HepG2 (cell line): Measurements from ENCODE around the gene TUBA4A. TPM values are rescaled to one million over a fixed set of nuclear protein-coding genes. Genes with fewer than 3 reads are reported as not detected.

Experiments used
- ATAC-seq: fragments of 200-7000 bp; cut with Tn5 transposase; 3 replicates; pipeline ENCODE4 v1.9.1; 2020; ENCODE audit warnings: mild to moderate bottlenecking, moderate library complexity
- BruUV-seq: library from RNA; stranded (reverse); fragments of 400-500 nt; replicated peaks from 2 replicates; lab custom pipeline; 2021; lab: Mats Ljungman, UMichigan
- CTCF ChIA-PET: fragments of 300-600 bp; formaldehyde crosslinking; extraction: SDS; loops from one replicate; lab custom pipeline; 2021; ENCODE audit warnings: low total read pairs, inconsistent platforms, low intra/inter-chr PET ratio; lab: Yijun Ruan, JAX
- POLR2A ChIA-PET: fragments of 350-600 bp; sonication (Branson Sonifier 250); formaldehyde crosslinking; loops from one replicate; lab custom pipeline; 2020; ENCODE audit warnings: antibody characterized with exemption, inconsistent platforms; lab: Yijun Ruan, JAX
- DNase-seq: peaks from one replicate; pipeline ENCODE4 v3.0.0-alpha.2; 2015; ENCODE audit warnings: low spot score
- FAIRE-seq: peaks from 3 replicates; lab custom pipeline; 2011; peaks lifted over from hg19 to GRCh38; lab: Jason Lieb, UNC
- H2AFZ ChIP-seq: one replicate; pipeline ENCODE4 v1.6.1; 2011; ENCODE audit warnings: low read length, inconsistent platforms
- H3K27ac ChIP-seq: fragments of 300-600 bp; 3 replicates; pipeline ENCODE4 v1.8.0; 2011; ENCODE audit warnings: mixed run types, mild to moderate bottlenecking, mixed read lengths, low read length, inconsistent platforms; ENCODE audit not compliant: insufficient read depth; ENCODE audit errors: extremely low read length
- H3K27me3 ChIP-seq, 2 experiments: fragments of 200-600 bp in 1 of 2; 2 replicates in 1 of 2; 3 replicates in 1 of 2; pipeline versions ENCODE4 v1.6.0 to v1.8.0; 2011; ENCODE audit warnings: low read length in 2 of 2, mild to moderate bottlenecking in 2 of 2, moderate library complexity in 2 of 2, inconsistent platforms in 1 of 2; ENCODE audit not compliant: insufficient read depth in 2 of 2, control insufficient read depth in 1 of 2
- H3K36me3 ChIP-seq, 2 experiments: fragments of 200-600 bp in 1 of 2; replicated peaks in 1 of 2; 2 replicates in 1 of 2; 3 replicates in 1 of 2; pipeline versions ENCODE4 v1.5.1 to v1.8.0; 2011; ENCODE audit warnings: low read length in 2 of 2, inconsistent platforms in 1 of 2; ENCODE audit not compliant: insufficient read depth in 2 of 2, control insufficient read depth in 1 of 2
- H3K4me1 ChIP-seq: 2 replicates; pipeline ENCODE4 v1.5.1; 2012; ENCODE audit warnings: low read length, inconsistent platforms; ENCODE audit not compliant: insufficient read depth
- H3K4me2 ChIP-seq: 2 replicates; pipeline ENCODE4 v1.6.0; 2011; ENCODE audit warnings: low read depth, low read length, inconsistent platforms
- H3K4me3 ChIP-seq, 3 experiments: fragments of 200-600 bp in 1 of 3; sonication (generic), shearing (Covaris generic) in 1 of 3; replicated peaks in 1 of 3; 2 replicates each; pipeline ENCODE4 v1.5.1; 2011 to 2016; ENCODE audit warnings: low read length in 3 of 3, inconsistent platforms in 2 of 3, low read depth in 2 of 3, mild to moderate bottlenecking in 2 of 3, control low read depth in 1 of 3, mixed read lengths in 1 of 3; ENCODE audit not compliant: insufficient read depth in 1 of 3
- H3K79me2 ChIP-seq: one replicate; pipeline ENCODE4 v1.6.1; 2011; ENCODE audit warnings: low read length, inconsistent platforms; ENCODE audit not compliant: insufficient read depth
- H3K9ac ChIP-seq: 2 replicates; pipeline ENCODE4 v1.6.0; 2011; ENCODE audit warnings: mild to moderate bottlenecking, low read depth, low read length, inconsistent platforms; ENCODE audit not compliant: insufficient read depth
- H3K9me3 ChIP-seq: 2 replicates; pipeline ENCODE4 v1.5.1; 2012; ENCODE audit warnings: mild to moderate bottlenecking, low read length
- H4K20me1 ChIP-seq: 2 replicates; pipeline ENCODE4 v1.6.0; 2011; ENCODE audit warnings: inconsistent platforms, mild to moderate bottlenecking, low read length, moderate library complexity; ENCODE audit not compliant: insufficient read depth
- NCOA1 ChIP-seq: sonication (generic); formaldehyde crosslinking; IDR thresholded peaks from 2 replicates; pipeline ENCODE4 v1.9.0; 2021; ENCODE audit warnings: missing genetic modification reagents
- RBM22 ChIP-seq: fragments of 200-400 bp; formaldehyde crosslinking; optimal IDR thresholded peaks from 2 replicates; pipeline ENCODE3; 2017; ENCODE audit warnings: mild to moderate bottlenecking, low read length, moderate library complexity
- SUZ12 ChIP-seq: fragments of 150-350 bp; IDR thresholded peaks from 2 replicates; pipeline ENCODE4 v1.6.1; 2014; ENCODE audit warnings: low read depth, low read length
- WGBS: methylation state at CpG from one replicate; pipeline ENCODE4 v1.1.6; 2017; ENCODE audit warnings: low lambda C conversion rate; 5-methylcytosine and 5-hydroxymethylcytosine counted together
- in situ Hi-C: cut with HindIII; loops from 2 replicates; pipeline ENCODE4 v1.10.0; 2017; ENCODE audit warnings: low pct_unique_long_range_greater_than_20kb; ENCODE audit not compliant: extremely low pct_ligation_motif_present
- intact Hi-C: fragments of 100-400 bp; cut with micrococcal nuclease; formaldehyde crosslinking; loops from one replicate; pipeline ENCODE4 v1.10.0; 2022; ENCODE audit not compliant: unreplicated experiment
- polyA plus RNA-seq, 8 experiments: library from polyadenylated mRNA; depleted of rRNA in 3 of 8; stranded (reverse) in 7 of 8; unstranded in 1 of 8; fragments of >200 nt; fragmentation: Illumina TruSeq in 4 of 8; extraction: Trizol in 4 of 8; gene quantifications; 2 replicates each; pipeline versions ENCODE4 v1.2.1 to v1.2.3, GENCODE V29; 2011 to 2016; ENCODE audit warnings: low read depth in 4 of 8, missing spikeins in 1 of 8, mixed read lengths in 1 of 8; ENCODE audit not compliant: insufficient read depth in 1 of 8
- total RNA-seq, 5 experiments: library from RNA; depleted of rRNA; stranded (reverse); fragments of >200 nt; fragmentation: Illumina TruSeq; extraction: Trizol; gene quantifications; 2 replicates each; pipeline ENCODE4 v1.2.3, GENCODE V29; 2016; ENCODE audit warnings: low read depth in 1 of 5
- TF ChIP-seq, protein P1 (sequence below): sonication (generic); formaldehyde crosslinking; IDR thresholded peaks from 2 replicates; pipeline ENCODE4 v1.4.0; 2020; ENCODE audit warnings: missing genetic modification reagents
- TF ChIP-seq, protein P2 (sequence below): sonication (generic); formaldehyde crosslinking; IDR thresholded peaks from 2 replicates; pipeline ENCODE4; 2020; ENCODE audit warnings: missing genetic modification reagents, mild to moderate bottlenecking, borderline replicate concordance

Gene TUBA4A
- total and polyA plus RNA-seq, 2 of the 13 experiments (the other 11 are each of a cell fraction or from before 2014, with no cell fraction given): 1.3 to 12.7 TPM

DNA sequence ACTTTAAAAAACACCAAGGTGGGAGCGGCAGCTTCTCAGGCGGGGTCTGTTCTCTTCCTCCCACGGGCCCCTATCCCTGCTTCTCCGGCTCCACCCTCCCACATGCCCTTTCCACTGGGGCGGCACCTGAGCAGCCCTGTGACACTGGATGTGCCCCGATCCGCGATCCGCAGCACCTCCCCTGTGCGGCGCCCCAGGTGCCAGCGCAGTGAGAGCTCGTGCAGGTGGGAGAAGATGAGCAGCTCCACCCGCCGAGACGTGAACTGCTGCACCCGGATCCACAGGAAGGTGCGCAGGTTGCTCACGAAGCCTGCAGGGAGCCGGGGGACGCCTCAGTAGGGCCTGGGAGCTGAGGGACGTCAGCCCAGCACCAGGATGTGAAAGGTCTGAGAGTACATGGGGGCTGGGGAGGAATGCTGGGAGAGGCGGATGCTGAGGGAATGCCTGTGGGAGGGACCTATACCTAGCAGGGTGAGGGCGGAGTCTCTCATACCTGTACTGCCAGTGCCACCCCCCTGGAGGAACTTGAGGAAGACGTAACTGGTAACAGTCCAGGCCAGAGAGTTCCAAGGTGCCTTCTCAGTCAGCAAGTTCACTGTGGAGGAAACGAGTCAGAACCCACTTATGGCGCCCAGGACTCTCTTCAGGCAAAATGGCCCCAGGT is 37.7 kb downstream of the TUBA4A start (continued):
- TF ChIP-seq, protein P1, sequence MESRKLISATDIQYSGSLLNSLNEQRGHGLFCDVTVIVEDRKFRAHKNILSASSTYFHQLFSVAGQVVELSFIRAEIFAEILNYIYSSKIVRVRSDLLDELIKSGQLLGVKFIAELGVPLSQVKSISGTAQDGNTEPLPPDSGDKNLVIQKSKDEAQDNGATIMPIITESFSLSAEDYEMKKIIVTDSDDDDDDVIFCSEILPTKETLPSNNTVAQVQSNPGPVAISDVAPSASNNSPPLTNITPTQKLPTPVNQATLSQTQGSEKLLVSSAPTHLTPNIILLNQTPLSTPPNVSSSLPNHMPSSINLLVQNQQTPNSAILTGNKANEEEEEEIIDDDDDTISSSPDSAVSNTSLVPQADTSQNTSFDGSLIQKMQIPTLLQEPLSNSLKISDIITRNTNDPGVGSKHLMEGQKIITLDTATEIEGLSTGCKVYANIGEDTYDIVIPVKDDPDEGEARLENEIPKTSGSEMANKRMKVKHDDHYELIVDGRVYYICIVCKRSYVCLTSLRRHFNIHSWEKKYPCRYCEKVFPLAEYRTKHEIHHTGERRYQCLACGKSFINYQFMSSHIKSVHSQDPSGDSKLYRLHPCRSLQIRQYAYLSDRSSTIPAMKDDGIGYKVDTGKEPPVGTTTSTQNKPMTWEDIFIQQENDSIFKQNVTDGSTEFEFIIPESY: peak; percentile 53; the same call in 1 of the 2 replicates

DNA sequence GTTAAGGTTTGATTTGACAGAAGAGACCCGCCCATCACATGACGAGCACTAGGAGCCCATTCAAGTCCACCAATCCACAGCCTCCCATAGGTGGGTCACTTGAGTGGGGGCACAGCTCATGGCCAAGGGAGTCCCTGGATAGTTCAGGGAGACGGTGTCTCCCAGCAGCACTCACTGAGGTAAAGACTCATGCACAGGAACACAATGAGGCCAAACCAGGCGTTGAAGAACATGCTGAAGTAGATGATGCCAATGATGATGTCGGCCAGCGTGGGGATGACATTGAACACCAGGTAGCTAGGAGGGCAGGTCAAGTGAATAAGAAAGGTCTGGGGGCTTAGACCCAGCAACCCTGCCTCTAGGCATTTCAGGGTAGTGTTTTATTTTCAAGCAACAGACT is 38.9 kb downstream of the TUBA4A start:
- Histone ChIP-seq H3K79me2 (peaks cover 11% of the 10 kb centered on the region), H3K4me1 (peaks cover 61% of the 10 kb centered on the region), H2AFZ (no peak overlapping the region), H3K36me3 (peaks cover 36 to 59% of the 10 kb centered on the region in 2 experiments), H3K9ac (no peak overlapping the region), H3K4me3 (no peak overlapping the region), H3K27me3 (no peaks in the 10 kb centered on the region), H3K9me3 (no peaks in the 10 kb centered on the region), H3K27ac (no peak overlapping the region), H3K4me2 (no peak overlapping the region), H4K20me1 (no peaks in the 10 kb centered on the region)
- ChIA-PET POLR2A (interaction anchor here (1.0 to 6.2 kb wide), 3 partner anchors 7 to 34 kb away, joined by 3 to 196 read pairs (median 65); partner anchors contain the start of genes GLB1L, STK16 and ZFAND2B), CTCF (no interaction called here)
- FAIRE-seq (no peak), DNase-seq (no peak), ATAC-seq (no peak)
- in situ Hi-C loops (no loop called here), intact Hi-C loops (no loop called here)
- WGBS: 96% methylated on average over 6 of the region's 6 CpGs
- BruUV-seq: no TSS peak
- no peak for TF ChIP-seq NCOA1
- no peak for TF ChIP-seq SUZ12
- TF ChIP-seq, protein P2, sequence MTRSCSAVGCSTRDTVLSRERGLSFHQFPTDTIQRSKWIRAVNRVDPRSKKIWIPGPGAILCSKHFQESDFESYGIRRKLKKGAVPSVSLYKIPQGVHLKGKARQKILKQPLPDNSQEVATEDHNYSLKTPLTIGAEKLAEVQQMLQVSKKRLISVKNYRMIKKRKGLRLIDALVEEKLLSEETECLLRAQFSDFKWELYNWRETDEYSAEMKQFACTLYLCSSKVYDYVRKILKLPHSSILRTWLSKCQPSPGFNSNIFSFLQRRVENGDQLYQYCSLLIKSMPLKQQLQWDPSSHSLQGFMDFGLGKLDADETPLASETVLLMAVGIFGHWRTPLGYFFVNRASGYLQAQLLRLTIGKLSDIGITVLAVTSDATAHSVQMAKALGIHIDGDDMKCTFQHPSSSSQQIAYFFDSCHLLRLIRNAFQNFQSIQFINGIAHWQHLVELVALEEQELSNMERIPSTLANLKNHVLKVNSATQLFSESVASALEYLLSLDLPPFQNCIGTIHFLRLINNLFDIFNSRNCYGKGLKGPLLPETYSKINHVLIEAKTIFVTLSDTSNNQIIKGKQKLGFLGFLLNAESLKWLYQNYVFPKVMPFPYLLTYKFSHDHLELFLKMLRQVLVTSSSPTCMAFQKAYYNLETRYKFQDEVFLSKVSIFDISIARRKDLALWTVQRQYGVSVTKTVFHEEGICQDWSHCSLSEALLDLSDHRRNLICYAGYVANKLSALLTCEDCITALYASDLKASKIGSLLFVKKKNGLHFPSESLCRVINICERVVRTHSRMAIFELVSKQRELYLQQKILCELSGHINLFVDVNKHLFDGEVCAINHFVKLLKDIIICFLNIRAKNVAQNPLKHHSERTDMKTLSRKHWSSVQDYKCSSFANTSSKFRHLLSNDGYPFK (CRISPR knock-in tag): no peak
- TF ChIP-seq RBM22: peak; percentile 40
